Ovary (tissue), 3 donors: ENCODE results near the gene FGD3.

Experiments
- CTCF ChIP-seq, 3 donors: fragments of 450-650 bp in 2 of 3; fragments of 200-600 bp in 1 of 3; IDR thresholded peaks; one replicate each; pipeline versions ENCODE4 v1.5.1 to v1.8.0; 2016 to 2022; ENCODE audit warnings: antibody characterized with exemption in 3 of 3, mild to moderate bottlenecking in 1 of 3
- POLR2A ChIP-seq: fragments of 450-650 bp; IDR thresholded peaks from one replicate; pipeline ENCODE4 v1.6.1; 2017; ENCODE audit warnings: antibody characterized with exemption, mild to moderate bottlenecking, moderate library complexity
- donor health status: DM: no; HTN: no; CAD: no.

GRCh38 chr9:92965759-92966517 is 18.6 kb downstream of the FGD3 start:
- TF ChIP-seq CTCF (IDR thresholded peaks at IDR 0.05): no peak
- TF ChIP-seq POLR2A: no peak
